RWPE2 (cell line): ENCODE results near the gene KIF1A.
A peak's percentile ranks its signal among the peaks of the same experiment; 100 is the strongest.

Source experiments
- ATAC-seq: fragments of 200-7000 bp; cut with Tn5 transposase; 3 replicates; pipeline ENCODE4 v1.9.1; 2021; ENCODE audit warnings: low read depth
- DNase-seq: peaks from one replicate; pipeline ENCODE4 v3.0.0-alpha.2; 2020; ENCODE audit warnings: low spot score
- H3K27ac ChIP-seq: fragments of 450-650 bp; 2 replicates; pipeline ENCODE4 v1.5.1; 2017; ENCODE audit warnings: mild to moderate bottlenecking; ENCODE audit not compliant: poor library complexity, severe bottlenecking
- H3K27me3 ChIP-seq: fragments of 250-450 bp; sonication (Bioruptor Pico); 2 replicates; pipeline ENCODE4 v1.5.1; 2021; ENCODE audit warnings: mild to moderate bottlenecking, moderate library complexity; ENCODE audit not compliant: insufficient read depth, poor library complexity, severe bottlenecking
- H3K36me3 ChIP-seq: fragments of 250-450 bp; sonication (Bioruptor Pico); 2 replicates; pipeline ENCODE4 v1.5.1; 2020; ENCODE audit warnings: low read depth, mild to moderate bottlenecking, moderate library complexity
- H3K4me1 ChIP-seq: fragments of 250-450 bp; sonication (Bioruptor Pico); 2 replicates; pipeline ENCODE4 v1.5.1; 2021; ENCODE audit warnings: mild to moderate bottlenecking, moderate library complexity; ENCODE audit not compliant: insufficient read depth, poor library complexity, severe bottlenecking
- H3K4me3 ChIP-seq: fragments of 250-450 bp; sonication (Bioruptor Pico); 2 replicates; pipeline ENCODE4 v1.5.1; 2021; ENCODE audit warnings: mild to moderate bottlenecking, moderate library complexity; ENCODE audit not compliant: severe bottlenecking
- H3K9me3 ChIP-seq: fragments of 250-450 bp; sonication (Bioruptor Pico); 2 replicates; pipeline ENCODE4 v1.5.1; 2021; ENCODE audit warnings: mild to moderate bottlenecking, moderate library complexity; ENCODE audit not compliant: severe bottlenecking
- CTCF ChIP-seq: fragments of 450-650 bp; IDR thresholded peaks from one replicate; pipeline ENCODE4 v1.5.1; 2017; ENCODE audit warnings: mild to moderate bottlenecking, moderate library complexity; ENCODE audit not compliant: poor library complexity, severe bottlenecking

The KIF1A gene

DNA sequence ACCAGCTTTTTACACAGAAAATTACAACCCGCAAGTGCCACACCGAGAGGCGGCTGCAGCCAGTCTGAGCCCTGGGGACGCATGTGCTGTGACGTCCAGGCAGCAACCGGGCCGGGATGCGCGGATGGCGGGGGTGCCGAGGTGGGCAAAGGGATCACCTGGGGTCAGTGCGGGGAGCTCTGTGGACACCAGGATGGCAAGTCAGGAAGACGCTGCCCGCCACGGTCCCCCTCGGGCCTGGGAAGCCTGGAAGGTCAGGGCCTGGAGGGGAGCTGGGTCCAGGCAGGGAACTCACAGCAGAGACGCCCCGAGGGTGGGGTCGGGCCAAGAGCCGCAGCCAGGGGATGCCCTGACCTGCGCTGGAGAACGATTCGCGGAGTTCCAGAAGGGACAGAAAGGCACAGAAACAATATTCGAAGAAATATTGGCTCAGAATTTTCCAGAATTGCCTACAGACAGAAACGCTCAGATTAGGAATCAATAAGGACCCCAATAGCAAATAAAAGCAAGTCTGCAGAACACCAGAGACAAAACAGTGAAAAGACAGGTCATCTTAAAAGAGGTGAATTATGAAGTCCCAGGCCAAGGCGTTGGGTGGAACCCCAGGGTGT lies 11.7 kb upstream of the KIF1A start:
- H3K4me3 ChIP-seq, result no peak overlapping the region
- H3K36me3 ChIP-seq, result no peaks in the 10 kb centered on the region
- no peak for TF ChIP-seq CTCF
- no peaks in the 10 kb centered on the region for H3K4me1 ChIP-seq
- no peaks in the 10 kb centered on the region for H3K9me3 ChIP-seq
- ATAC-seq, result no peak
- peak; percentile 40 for DNase-seq
- no peak overlapping the region for H3K27ac ChIP-seq
- H3K27me3 ChIP-seq, result peaks cover 32% of the 10 kb centered on the region

DNA sequence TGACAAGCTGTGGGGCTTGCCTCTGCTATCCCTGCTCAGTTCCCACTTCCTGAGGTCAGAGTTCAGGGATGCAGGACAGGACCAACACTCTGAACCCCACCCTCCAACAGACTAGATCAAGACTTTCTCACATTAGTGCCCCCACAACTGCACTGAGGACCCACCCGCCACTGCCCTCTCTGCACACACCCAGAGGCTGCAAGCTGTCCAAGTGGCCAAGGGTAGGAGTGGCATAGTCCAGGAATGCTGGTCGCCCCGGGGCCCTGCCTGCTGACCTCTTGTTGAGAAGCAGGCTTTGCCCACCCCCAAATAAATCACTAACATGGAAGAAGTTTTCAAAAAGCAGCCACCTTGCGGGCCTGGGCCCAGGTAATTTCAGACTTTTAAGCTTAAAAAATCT lies 5.5 kb upstream of the KIF1A start:
- TF ChIP-seq CTCF, result no peak
- no peak for ATAC-seq
- Histone ChIP-seq H3K9me3 (no peaks in the 10 kb centered on the region), H3K36me3 (no peaks in the 10 kb centered on the region), H3K27ac (no peak overlapping the region), H3K4me1 (no peaks in the 10 kb centered on the region), H3K4me3 (no peak overlapping the region), H3K27me3 (peaks cover 62% of the 10 kb centered on the region)
- no peak for DNase-seq

- no peaks in the 10 kb centered on the region for H3K4me1 ChIP-seq
- ATAC-seq, result no peak
- peaks cover 60% of the 10 kb centered on the region for H3K27me3 ChIP-seq
- no peaks in the 10 kb centered on the region for H3K36me3 ChIP-seq
- DNase-seq, result no peak
- H3K4me3 ChIP-seq, result no peak overlapping the region
- no peaks in the 10 kb centered on the region for H3K9me3 ChIP-seq
- H3K27ac ChIP-seq, result no peak overlapping the region
- no peak for TF ChIP-seq CTCF
These were observed 3.7 kb upstream of the KIF1A start for GRCh38 chr2:240823449-240824336.

- no peak for TF ChIP-seq CTCF
- Histone ChIP-seq H3K27me3 (peaks cover 71% of the 10 kb centered on the region), H3K4me3 (no peak overlapping the region), H3K4me1 (no peaks in the 10 kb centered on the region), H3K27ac (no peak overlapping the region), H3K36me3 (no peaks in the 10 kb centered on the region), H3K9me3 (no peaks in the 10 kb centered on the region)
- ATAC-seq (no peak), DNase-seq (no peak)
These were observed 2.3 kb upstream of the KIF1A start for GRCh38 chr2:240822280-240822847.

- peaks cover 67% of the 10 kb centered on the region for H3K27me3 ChIP-seq
- DNase-seq (no peak), ATAC-seq (no peak)
- H3K9me3 ChIP-seq, result no peaks in the 10 kb centered on the region
- no peak overlapping the region for H3K4me3 ChIP-seq
- TF ChIP-seq CTCF, result no peak
- no peaks in the 10 kb centered on the region for H3K36me3 ChIP-seq
- no peak overlapping the region for H3K27ac ChIP-seq
- no peaks in the 10 kb centered on the region for H3K4me1 ChIP-seq
These were observed 1.4 kb upstream of the KIF1A start for GRCh38 chr2:240821429-240821778.
